ENCODE results near the gene FOXO3. TPM values are rescaled to one million over a fixed set of nuclear protein-coding genes. Genes with fewer than 3 reads are reported as not detected.
"Not testable (repeated sequence)": the region's sequence is repeated elsewhere in the genome, so short reads cannot be mapped to it uniquely, and the experiment has no call there.

The FOXO3 gene
- total RNA-seq, 2 experiments from 2014 or later: 7.5 to 9.0 TPM

GRCh38 chr6:108654465-108655106, 93.9 kb downstream of the FOXO3 start:
- intact Hi-C loops (cut with micrococcal nuclease): no loop called here
- no peaks in the 10 kb centered on the region for H3K27me3 Mint-ChIP-seq
- ChIA-PET CTCF (interaction anchor here (0.7 to 0.9 kb wide), 2 partner anchors 19 to 113 kb away, joined by 3 read pairs; no protein-coding TSS in a partner anchor), POLR2A (interaction anchor here (0.8 kb wide), 1 partner anchor 77 kb away, joined by 4 read pairs; no protein-coding TSS in a partner anchor)
- DNase-seq: no peak
- H3K9me3 Mint-ChIP-seq: no peaks in the 10 kb centered on the region
- peaks cover 33% of the 10 kb centered on the region for H3K4me1 Mint-ChIP-seq (ENCODE audit: low read depth)
- no peak for ATAC-seq
- H3K27ac Mint-ChIP-seq: no peak overlapping the region
- H3K4me3 Mint-ChIP-seq: no peak overlapping the region
- no peak for TF ChIP-seq CTCF (IDR thresholded peaks at IDR 0.05)
- no peaks in the 10 kb centered on the region for H3K36me3 Mint-ChIP-seq (ENCODE audit: low read depth)

DNA sequence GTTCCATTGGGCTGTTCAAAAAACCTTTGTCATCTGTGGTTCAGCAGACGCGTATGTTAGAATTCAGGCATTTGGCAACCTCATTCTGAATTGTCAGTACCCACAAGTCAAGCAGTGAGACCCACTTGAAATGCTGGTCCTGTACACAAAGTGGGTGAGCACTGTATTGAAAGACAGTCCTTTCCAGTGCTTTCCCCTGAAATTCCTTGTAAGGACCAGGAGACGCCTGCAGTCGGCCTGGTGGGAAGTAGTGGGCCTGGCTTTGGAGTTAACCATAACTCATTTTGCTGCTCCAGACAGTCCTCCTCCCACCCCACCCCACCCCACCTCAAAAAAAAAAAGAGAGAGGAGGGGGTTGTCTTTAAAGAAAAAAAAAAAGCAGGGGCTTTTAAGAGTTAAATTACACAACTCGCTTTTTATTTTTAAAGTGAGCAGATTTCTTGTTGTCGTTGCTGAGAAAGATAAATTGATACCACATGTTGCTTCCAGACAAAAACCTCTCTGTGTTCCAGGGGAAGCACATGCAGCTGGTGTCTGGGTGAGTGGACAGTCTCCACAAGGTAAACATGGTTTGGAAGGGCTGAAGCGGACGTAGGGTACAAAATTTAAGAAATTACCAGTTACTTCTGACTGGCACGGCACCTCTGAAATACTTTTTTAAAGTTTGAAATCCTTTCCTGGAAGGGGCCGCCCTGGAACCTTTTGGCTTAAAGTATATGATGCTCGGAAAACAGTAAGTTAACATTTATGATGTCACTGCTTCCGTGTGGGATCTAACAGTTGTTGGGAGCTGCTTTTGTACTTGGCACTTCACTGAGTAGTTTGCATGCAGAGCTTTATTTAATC, 95.3 kb downstream of the FOXO3 start:
- intact Hi-C loops (cut with micrococcal nuclease): no loop called here
- H3K27me3 Mint-ChIP-seq: no peaks in the 10 kb centered on the region
- ATAC-seq (no peak), DNase-seq (no peak)
- no peaks in the 10 kb centered on the region for H3K9me3 Mint-ChIP-seq
- peaks cover 23% of the 10 kb centered on the region for H3K4me1 Mint-ChIP-seq (ENCODE audit: low read depth)
- H3K36me3 Mint-ChIP-seq (ENCODE audit: low read depth): no peaks in the 10 kb centered on the region
- no peak overlapping the region for H3K4me3 Mint-ChIP-seq
- TF ChIP-seq CTCF (IDR thresholded peaks at IDR 0.05): no peak
- ChIA-PET CTCF (interaction anchor here (1.2 kb wide), 1 partner anchor 9 kb away, joined by 3 read pairs; no protein-coding TSS in a partner anchor), POLR2A (no interaction called here)
- H3K27ac Mint-ChIP-seq: no peak overlapping the region

- POLR2A ChIA-PET: no interaction called here
- intact Hi-C loops (cut with micrococcal nuclease): no loop called here
- Mint-ChIP-seq H3K9me3 (no peaks in the 10 kb centered on the region), H3K4me3 (no peak overlapping the region), H3K36me3 (ENCODE audit: low read depth) (no peaks in the 10 kb centered on the region), H3K27me3 (no peaks in the 10 kb centered on the region), H3K4me1 (ENCODE audit: low read depth) (peaks cover 24% of the 10 kb centered on the region), H3K27ac (no peak overlapping the region)
- DNase-seq: no peak
- CTCF ChIA-PET: interaction anchor here (1.2 kb wide), 2 partner anchors 9 to 21 kb away, joined by 3 read pairs; no protein-coding TSS in a partner anchor
- no peak for ATAC-seq
- no peak for TF ChIP-seq CTCF (IDR thresholded peaks at IDR 0.05)
Observed at GRCh38 chr6:108656836-108657235, 96.1 kb downstream of the FOXO3 start.

DNA sequence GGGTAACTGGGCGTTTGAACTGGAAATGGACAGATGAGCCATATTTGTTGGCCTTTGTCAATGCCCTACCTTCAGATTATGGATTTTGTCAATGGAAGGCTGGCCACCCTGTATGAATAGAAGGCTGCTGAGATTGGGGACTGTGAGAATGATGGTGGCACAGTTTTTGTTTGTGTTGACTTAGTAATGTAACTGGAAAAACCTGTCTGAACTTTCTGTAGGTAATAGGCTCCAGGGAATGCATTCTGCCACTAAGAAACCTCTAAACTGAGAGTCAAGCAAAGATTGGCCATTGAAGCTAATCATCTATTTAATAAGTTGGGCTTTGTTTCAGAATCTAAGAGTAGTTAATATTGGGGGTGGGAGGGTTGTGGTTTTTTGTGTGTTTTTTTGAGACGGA, 97.5 kb downstream of the FOXO3 start:
- peaks cover 18% of the 10 kb centered on the region for H3K4me1 Mint-ChIP-seq (ENCODE audit: low read depth)
- ChIA-PET CTCF (no interaction called here), POLR2A (no interaction called here)
- no peaks in the 10 kb centered on the region for H3K9me3 Mint-ChIP-seq
- no peak overlapping the region for H3K4me3 Mint-ChIP-seq
- peaks cover 1% of the 10 kb centered on the region for H3K36me3 Mint-ChIP-seq (ENCODE audit: low read depth)
- TF ChIP-seq CTCF (IDR thresholded peaks at IDR 0.05): no peak
- H3K27ac Mint-ChIP-seq: no peak overlapping the region
- no peaks in the 10 kb centered on the region for H3K27me3 Mint-ChIP-seq
- DNase-seq (no peak), ATAC-seq (no peak)
- intact Hi-C loops (cut with micrococcal nuclease): no loop called here

- H3K36me3 Mint-ChIP-seq (ENCODE audit: low read depth); DNase-seq; H3K9me3 Mint-ChIP-seq; POLR2A ChIA-PET; H3K27ac Mint-ChIP-seq; CTCF ChIA-PET; H3K27me3 Mint-ChIP-seq; intact Hi-C loops (cut with micrococcal nuclease); H3K4me3 Mint-ChIP-seq; ATAC-seq: not testable (repeated sequence)
- H3K4me1 Mint-ChIP-seq (ENCODE audit: low read depth): peaks cover 12% of the 10 kb centered on the region
Observed at GRCh38 chr6:108658785-108659184, 98.1 kb downstream of the FOXO3 start.

Measured in activated CD8-positive, alpha-beta T cell treated with anti-CD3 and anti-CD28 coated beads for 36 hours (primary cell).